ENCODE data around the gene UNC45A. TPM values are rescaled to one million over a fixed set of nuclear protein-coding genes. Genes with fewer than 3 reads are reported as not detected.

Gene UNC45A
- total and polyA plus RNA-seq, 12 donors, result 19.2 to 28.0 (median 25.2) TPM

- Histone ChIP-seq H3K27ac (peak overlapping the region in 4 of 10 donors; percentile 57 to 77 (median 58)), H3K9me3 (no peaks in the 10 kb centered on the region), H3K4me1 (peaks cover 0 to 56% (median 32%) of the 10 kb centered on the region in 9 donors), H3K27me3 (no peaks in the 10 kb centered on the region), H3K36me3 (peaks cover 0 to 45% (median 13%) of the 10 kb centered on the region in 9 donors), H3K4me3 (peak overlapping the region in 8 of 10 donors; percentile 64 to 84 (median 75))
- WGBS, 2 donors, result 79 to 82% methylated on average over 6 of the region's 6 CpGs
- ATAC-seq (no peak), DNase-seq (no peak)
- TF ChIP-seq CTCF (IDR thresholded peaks at IDR 0.05), result no peak
- intact Hi-C loops (cut with DNase I), result loop anchor here (2.0 to 10.0 kb wide), 14 partner anchors 35 to 315 kb away; partner anchors contain the start of genes PRC1 (in 2 of the 10) and VPS33B (in 1 of the 10)
These were observed 22.7 kb downstream of the UNC45A start for GRCh38 chr15:90957791-90958190.

- peaks cover 0 to 56% (median 32%) of the 10 kb centered on the region in 9 donors for H3K4me1 ChIP-seq
- intact Hi-C loops (cut with DNase I), result loop anchor here (1.0 to 10.0 kb wide), 11 partner anchors 33 to 313 kb away; partner anchors contain the start of genes PRC1 (in 2 of the 10) and VPS33B (in 1 of the 10)
- no peak for ATAC-seq
These were observed 24.0 kb downstream of the UNC45A start for GRCh38 chr15:90959028-90959595.

GRCh38 chr15:90959894-90960293, 24.8 kb downstream of the UNC45A start:
- peak; percentile 49 to 87 (median 72) for ATAC-seq
- peak overlapping the region in 6 of 10 donors; percentile 13 to 67 (median 44) for H3K27ac ChIP-seq
- intact Hi-C loops (cut with DNase I), result loop anchor here (1.0 to 10.0 kb wide), 11 partner anchors 32 to 312 kb away; partner anchors contain the start of genes PRC1 (in 2 of the 10) and VPS33B (in 2 of the 10)
- H3K4me3 ChIP-seq, result no peak overlapping the region
- peak; percentile 68 to 74 for DNase-seq
- H3K36me3 ChIP-seq, result peaks cover 0 to 50% (median 6%) of the 10 kb centered on the region in 9 donors
- 41 to 54% methylated on average over 5 of the region's 5 CpGs for WGBS, 2 donors
- no peak for TF ChIP-seq CTCF (IDR thresholded peaks at IDR 0.05)
- no peaks in the 10 kb centered on the region for H3K9me3 ChIP-seq
- H3K27me3 ChIP-seq, result no peaks in the 10 kb centered on the region
- peaks cover 0 to 56% (median 32%) of the 10 kb centered on the region in 9 donors for H3K4me1 ChIP-seq

More at GRCh38 chr15:90959028-90959595, 24.0 kb downstream of the UNC45A start:
- TF ChIP-seq CTCF (IDR thresholded peaks at IDR 0.05), result no peak
- Histone ChIP-seq H3K27me3 (no peaks in the 10 kb centered on the region), H3K4me3 (no peak overlapping the region), H3K36me3 (peaks cover 0 to 45% (median 6%) of the 10 kb centered on the region in 9 donors), H3K27ac (peak overlapping the region in 5 of 10 donors; percentile 13 to 67 (median 41)), H3K9me3 (no peaks in the 10 kb centered on the region)
- no peak for DNase-seq
- WGBS, 2 donors, result 76 to 78% methylated on average over 8 of the region's 8 CpGs

GRCh38 chr15:90960298-90961091, 25.4 kb downstream of the UNC45A start:
- intact Hi-C loops (cut with DNase I), result loop anchor here in 2 of 10 donors (10.0 kb wide), 2 partner anchors 64 to 74 kb away; partner anchors contain the start of gene VPS33B (in 1 of the 2)
- peaks cover 0 to 52% (median 29%) of the 10 kb centered on the region in 9 donors for H3K4me1 ChIP-seq
- 73 to 74% methylated on average over 20 of the region's 20 CpGs for WGBS, 2 donors

More at GRCh38 chr15:90960298-90961091, 25.4 kb downstream of the UNC45A start:
- Histone ChIP-seq H3K36me3 (peaks cover 0 to 56% (median 6%) of the 10 kb centered on the region in 9 donors), H3K4me3 (no peak overlapping the region), H3K27ac (peak overlapping the region in 6 of 10 donors; percentile 18 to 62 (median 44)), H3K9me3 (no peaks in the 10 kb centered on the region), H3K27me3 (no peaks in the 10 kb centered on the region)
- ATAC-seq (peak in 1 of 8 donors; percentile 2), DNase-seq (no peak)
- TF ChIP-seq CTCF (IDR thresholded peaks at IDR 0.05), result no peak
